ENCODE results near the gene CEMIP.
"Not testable (repeated sequence)": the region's sequence is repeated elsewhere in the genome, so short reads cannot be mapped to it uniquely, and the experiment has no call there.

Gene CEMIP

GRCh38 chr15:80957556-80957955 lies 178.4 kb downstream of the CEMIP start:
- Histone ChIP-seq H3K36me3 (replicated peaks; ENCODE audit: insufficient read depth, low read length) (no peaks in the 10 kb centered on the region), H3K27ac (ENCODE audit: low read length) (no peak overlapping the region), H3K4me2 (ENCODE audit: low read depth, low read length) (no peak overlapping the region), H3F3A (ENCODE audit: insufficient read depth, low read length) (no peaks in the 10 kb centered on the region), H3K9ac (ENCODE audit: low read length) (no peak overlapping the region), H3K79me2 (ENCODE audit: low read length) (0 out of 2 replicates have a peak, but pooled peaks cover 3% of the 10 kb centered on the region), H2AFZ (ENCODE audit: low read length) (no peak overlapping the region), H3K9me2 (replicated peaks; ENCODE audit: insufficient read depth, low read length) (no peaks in the 10 kb centered on the region), H3K4me3 (ENCODE audit: low read length) (no peak overlapping the region), H4K20me1 (ENCODE audit: insufficient read depth, low read length) (no peaks in the 10 kb centered on the region), H3K4me1 (ENCODE audit: low read length) (no peaks in the 10 kb centered on the region), H3K9me3 (replicated peaks; ENCODE audit: insufficient read depth, low read length) (no peaks in the 10 kb centered on the region), H3K27me3 (replicated peaks; ENCODE audit: insufficient read depth, low read length) (no peaks in the 10 kb centered on the region)
- DNase-seq: no peak
- TF ChIP-seq EZH2phosphoT487 (IDR thresholded peaks at IDR 0.05; ENCODE audit: low read length) (no peak), CTCF (IDR thresholded peaks at IDR 0.05; ENCODE audit: low read length) (no peak), EZH2 (optimal IDR thresholded peaks at IDR 0.05; ENCODE audit: low read depth, low read length) (no peak)

- no peak for DNase-seq
- no peaks in the 10 kb centered on the region for H3K9me3 ChIP-seq (replicated peaks; ENCODE audit: insufficient read depth, low read length)
- no peak overlapping the region for H3K4me2 ChIP-seq (ENCODE audit: low read depth, low read length)
- no peaks in the 10 kb centered on the region for H3K4me1 ChIP-seq (ENCODE audit: low read length)
- no peaks in the 10 kb centered on the region for H3K9me2 ChIP-seq (replicated peaks; ENCODE audit: insufficient read depth, low read length)
- no peak overlapping the region for H3K9ac ChIP-seq (ENCODE audit: low read length)
- no peaks in the 10 kb centered on the region for H3F3A ChIP-seq (ENCODE audit: insufficient read depth, low read length)
- H3K27me3 ChIP-seq (replicated peaks; ENCODE audit: insufficient read depth, low read length): no peaks in the 10 kb centered on the region
- TF ChIP-seq EZH2phosphoT487 (IDR thresholded peaks at IDR 0.05; ENCODE audit: low read length) (no peak), EZH2 (optimal IDR thresholded peaks at IDR 0.05; ENCODE audit: low read depth, low read length) (no peak), CTCF (IDR thresholded peaks at IDR 0.05; ENCODE audit: low read length) (no peak)
- no peaks in the 10 kb centered on the region for H3K36me3 ChIP-seq (replicated peaks; ENCODE audit: insufficient read depth, low read length)
- H4K20me1 ChIP-seq (ENCODE audit: insufficient read depth, low read length): no peaks in the 10 kb centered on the region
- H3K79me2 ChIP-seq (ENCODE audit: low read length): 0 out of 2 replicates have a peak, but pooled peaks cover 3% of the 10 kb centered on the region
- no peak overlapping the region for H3K27ac ChIP-seq (ENCODE audit: low read length)
- H3K4me3 ChIP-seq (ENCODE audit: low read length): no peak overlapping the region
- no peak overlapping the region for H2AFZ ChIP-seq (ENCODE audit: low read length)
Observed at GRCh38 chr15:80957976-80958375, 178.8 kb downstream of the CEMIP start.

- Histone ChIP-seq H3K9ac (ENCODE audit: low read length) (no peak overlapping the region), H3K4me1 (ENCODE audit: low read length) (no peaks in the 10 kb centered on the region), H3F3A (ENCODE audit: insufficient read depth, low read length) (no peaks in the 10 kb centered on the region), H3K36me3 (replicated peaks; ENCODE audit: insufficient read depth, low read length) (no peaks in the 10 kb centered on the region), H3K4me2 (ENCODE audit: low read depth, low read length) (no peak overlapping the region), H3K27ac (ENCODE audit: low read length) (no peak overlapping the region), H3K9me3 (replicated peaks; ENCODE audit: insufficient read depth, low read length) (no peaks in the 10 kb centered on the region), H3K9me2 (replicated peaks; ENCODE audit: insufficient read depth, low read length) (no peaks in the 10 kb centered on the region), H3K79me2 (ENCODE audit: low read length) (0 out of 2 replicates have a peak, but pooled peaks cover 3% of the 10 kb centered on the region), H2AFZ (ENCODE audit: low read length) (no peak overlapping the region), H3K27me3 (replicated peaks; ENCODE audit: insufficient read depth, low read length) (no peaks in the 10 kb centered on the region), H4K20me1 (ENCODE audit: insufficient read depth, low read length) (no peaks in the 10 kb centered on the region), H3K4me3 (ENCODE audit: low read length) (no peak overlapping the region)
- TF ChIP-seq EZH2 (optimal IDR thresholded peaks at IDR 0.05; ENCODE audit: low read depth, low read length) (no peak), EZH2phosphoT487 (IDR thresholded peaks at IDR 0.05; ENCODE audit: low read length) (no peak), CTCF (IDR thresholded peaks at IDR 0.05; ENCODE audit: low read length) (no peak)
- DNase-seq: no peak
Observed at GRCh38 chr15:80958818-80959495, 179.8 kb downstream of the CEMIP start.

- H3K36me3 ChIP-seq (replicated peaks; ENCODE audit: insufficient read depth, low read length); H3K9me2 ChIP-seq (replicated peaks; ENCODE audit: insufficient read depth, low read length); DNase-seq; H3K4me3 ChIP-seq (ENCODE audit: low read length); H3K9me3 ChIP-seq (replicated peaks; ENCODE audit: insufficient read depth, low read length); H3F3A ChIP-seq (ENCODE audit: insufficient read depth, low read length); H3K9ac ChIP-seq (ENCODE audit: low read length); H3K27ac ChIP-seq (ENCODE audit: low read length); H3K4me1 ChIP-seq (ENCODE audit: low read length); H2AFZ ChIP-seq (ENCODE audit: low read length); H3K79me2 ChIP-seq (ENCODE audit: low read length); H3K4me2 ChIP-seq (ENCODE audit: low read depth, low read length); H4K20me1 ChIP-seq (ENCODE audit: insufficient read depth, low read length); H3K27me3 ChIP-seq (replicated peaks; ENCODE audit: insufficient read depth, low read length): not testable (repeated sequence)
Observed at GRCh38 chr15:80965454-80965853, 186.3 kb downstream of the CEMIP start.

All from MM.1S (cell line).